Measurements from ENCODE around the gene IDE.

IDE gene

GRCh38 chr10:92451431-92451830 lies 122.5 kb downstream of the IDE start:
- Histone ChIP-seq H3K4me2 (ENCODE audit: low read depth, low read length) (no peak overlapping the region), H3K9me2 (replicated peaks; ENCODE audit: insufficient read depth, low read length) (no peaks in the 10 kb centered on the region), H4K20me1 (ENCODE audit: insufficient read depth, low read length) (no peaks in the 10 kb centered on the region), H3K9me3 (replicated peaks; ENCODE audit: insufficient read depth, low read length) (no peaks in the 10 kb centered on the region), H3K4me3 (ENCODE audit: low read length) (no peak overlapping the region), H2AFZ (ENCODE audit: low read length) (no peak overlapping the region), H3F3A (ENCODE audit: insufficient read depth, low read length) (peaks cover 20% of the 10 kb centered on the region), H3K27me3 (replicated peaks; ENCODE audit: insufficient read depth, low read length) (no peaks in the 10 kb centered on the region), H3K79me2 (ENCODE audit: low read length) (no peaks in the 10 kb centered on the region), H3K27ac (ENCODE audit: low read length) (no peak overlapping the region), H3K9ac (ENCODE audit: low read length) (no peak overlapping the region), H3K4me1 (ENCODE audit: low read length) (peaks cover 30% of the 10 kb centered on the region), H3K36me3 (replicated peaks; ENCODE audit: insufficient read depth, low read length) (no peaks in the 10 kb centered on the region; the same call in 1 of the 2 replicates)
- no peak for DNase-seq
- TF ChIP-seq EZH2phosphoT487 (IDR thresholded peaks at IDR 0.05; ENCODE audit: low read length) (no peak), EZH2 (optimal IDR thresholded peaks at IDR 0.05; ENCODE audit: low read depth, low read length) (no peak), CTCF (IDR thresholded peaks at IDR 0.05; ENCODE audit: low read length) (no peak)

- Histone ChIP-seq H3K36me3 (replicated peaks; ENCODE audit: insufficient read depth, low read length) (no peaks in the 10 kb centered on the region; the same call in 1 of the 2 replicates), H3K27me3 (replicated peaks; ENCODE audit: insufficient read depth, low read length) (no peaks in the 10 kb centered on the region), H3K9me2 (replicated peaks; ENCODE audit: insufficient read depth, low read length) (no peaks in the 10 kb centered on the region), H4K20me1 (ENCODE audit: insufficient read depth, low read length) (no peaks in the 10 kb centered on the region), H3K9ac (ENCODE audit: low read length) (no peak overlapping the region), H3K9me3 (replicated peaks; ENCODE audit: insufficient read depth, low read length) (no peaks in the 10 kb centered on the region), H3K4me1 (ENCODE audit: low read length) (peaks cover 24% of the 10 kb centered on the region), H3K79me2 (ENCODE audit: low read length) (no peaks in the 10 kb centered on the region), H3K27ac (ENCODE audit: low read length) (no peak overlapping the region), H3K4me2 (ENCODE audit: low read depth, low read length) (no peak overlapping the region), H3K4me3 (ENCODE audit: low read length) (no peak overlapping the region), H2AFZ (ENCODE audit: low read length) (no peak overlapping the region), H3F3A (ENCODE audit: insufficient read depth, low read length) (peaks cover 15% of the 10 kb centered on the region)
- TF ChIP-seq CTCF (IDR thresholded peaks at IDR 0.05; ENCODE audit: low read length): no peak
- no peak for TF ChIP-seq EZH2phosphoT487 (IDR thresholded peaks at IDR 0.05; ENCODE audit: low read length)
- TF ChIP-seq EZH2 (optimal IDR thresholded peaks at IDR 0.05; ENCODE audit: low read depth, low read length): no peak
- no peak for DNase-seq
Observed at GRCh38 chr10:92450896-92451295, 123.0 kb downstream of the IDE start.

GRCh38 chr10:92440578-92440977 lies 133.3 kb downstream of the IDE start:
- Histone ChIP-seq H3K27me3 (replicated peaks; ENCODE audit: insufficient read depth, low read length) (no peaks in the 10 kb centered on the region), H3K36me3 (replicated peaks; ENCODE audit: insufficient read depth, low read length) (no peaks in the 10 kb centered on the region), H4K20me1 (ENCODE audit: insufficient read depth, low read length) (no peaks in the 10 kb centered on the region), H3F3A (ENCODE audit: insufficient read depth, low read length) (no peaks in the 10 kb centered on the region), H3K4me2 (ENCODE audit: low read depth, low read length) (no peak overlapping the region), H3K9me2 (replicated peaks; ENCODE audit: insufficient read depth, low read length) (no peaks in the 10 kb centered on the region), H3K4me3 (ENCODE audit: low read length) (no peak overlapping the region), H3K9ac (ENCODE audit: low read length) (no peak overlapping the region), H3K4me1 (ENCODE audit: low read length) (no peaks in the 10 kb centered on the region), H3K9me3 (replicated peaks; ENCODE audit: insufficient read depth, low read length) (no peaks in the 10 kb centered on the region), H2AFZ (ENCODE audit: low read length) (no peak overlapping the region), H3K27ac (ENCODE audit: low read length) (no peak overlapping the region), H3K79me2 (ENCODE audit: low read length) (no peaks in the 10 kb centered on the region)
- no peak for TF ChIP-seq EZH2phosphoT487 (IDR thresholded peaks at IDR 0.05; ENCODE audit: low read length)
- TF ChIP-seq CTCF (IDR thresholded peaks at IDR 0.05; ENCODE audit: low read length): no peak
- no peak for TF ChIP-seq EZH2 (optimal IDR thresholded peaks at IDR 0.05; ENCODE audit: low read depth, low read length)
- DNase-seq: no peak
